ENCODE measurements around the gene NFIC. TPM values are rescaled to one million over a fixed set of nuclear protein-coding genes. Genes with fewer than 3 reads are reported as not detected.

The NFIC gene
- total RNA-seq, 1 donor: 79.5 TPM

GRCh38 chr19:3363841-3364500 lies 2.4 kb upstream of the NFIC start:
- DNase-seq (ENCODE audit: low read depth): no peak
- TF ChIP-seq CTCF (IDR thresholded peaks at IDR 0.05; ENCODE audit: insufficient read depth, low read length): no peak

GRCh38 chr19:3364501-3364858 lies 1.9 kb upstream of the NFIC start:
- no peak overlapping the region for H3K4me3 ChIP-seq (ENCODE audit: low read depth, low read length)
- TF ChIP-seq CTCF (IDR thresholded peaks at IDR 0.05; ENCODE audit: insufficient read depth, low read length): no peak

More at GRCh38 chr19:3363841-3364500, 2.4 kb upstream of the NFIC start:
- no peak overlapping the region for H3K4me3 ChIP-seq (ENCODE audit: low read depth, low read length)

GRCh38 chr19:3365093-3365835 lies 1.1 kb upstream of the NFIC start:
- H3K4me3 ChIP-seq (ENCODE audit: low read depth, low read length): peak overlapping the region; percentile 78
- no peak for TF ChIP-seq CTCF (IDR thresholded peaks at IDR 0.05; ENCODE audit: insufficient read depth, low read length)
- DNase-seq (ENCODE audit: low read depth): no peak

More at GRCh38 chr19:3364501-3364858, 1.9 kb upstream of the NFIC start:
- no peak for DNase-seq (ENCODE audit: low read depth)

GRCh38 chr19:3366753-3367627 lies 607 bp downstream of the NFIC start:
- H3K4me3 ChIP-seq (ENCODE audit: low read depth, low read length): peak overlapping the region; percentile 78
- no peak for DNase-seq (ENCODE audit: low read depth)
- no peak for TF ChIP-seq CTCF (IDR thresholded peaks at IDR 0.05; ENCODE audit: insufficient read depth, low read length)

- DNase-seq (ENCODE audit: low read depth): no peak
- no peak for TF ChIP-seq CTCF (IDR thresholded peaks at IDR 0.05; ENCODE audit: insufficient read depth, low read length)
- peak overlapping the region; percentile 78 for H3K4me3 ChIP-seq (ENCODE audit: low read depth, low read length)
These were observed 1.5 kb downstream of the NFIC start for GRCh38 chr19:3367628-3368440.

GRCh38 chr19:3368441-3368795 lies 2.0 kb downstream of the NFIC start:
- no peak for DNase-seq (ENCODE audit: low read depth)
- TF ChIP-seq CTCF (IDR thresholded peaks at IDR 0.05; ENCODE audit: insufficient read depth, low read length): no peak
- peak overlapping the region; percentile 78 for H3K4me3 ChIP-seq (ENCODE audit: low read depth, low read length)
